Astrocyte of the cerebellum (primary cell): ENCODE results near the gene USP53.
"Not testable (repeated sequence)": the region's sequence is repeated elsewhere in the genome, so short reads cannot be mapped to it uniquely, and the experiment has no call there.

Experiments
- DNase-seq: peaks from one replicate; pipeline ENCODE4 v3.0.0-alpha.2; 2011; ENCODE audit warnings: low read depth
- H3K4me3 ChIP-seq: 2 replicates; pipeline ENCODE4 v1.5.1; 2011; ENCODE audit warnings: mild to moderate bottlenecking, low read depth, low read length, moderate library complexity
- CTCF ChIP-seq: IDR thresholded peaks from 2 replicates; pipeline ENCODE4 v1.5.1; 2012; ENCODE audit warnings: low read length, low read depth, moderate library complexity, mild to moderate bottlenecking; ENCODE audit errors: missing control alignments
- in situ Hi-C: cut with HindIII; loops from 2 replicates; pipeline ENCODE4 v1.10.0; 2017; ENCODE audit warnings: low sequenced_read_pairs

Gene USP53

DNA sequence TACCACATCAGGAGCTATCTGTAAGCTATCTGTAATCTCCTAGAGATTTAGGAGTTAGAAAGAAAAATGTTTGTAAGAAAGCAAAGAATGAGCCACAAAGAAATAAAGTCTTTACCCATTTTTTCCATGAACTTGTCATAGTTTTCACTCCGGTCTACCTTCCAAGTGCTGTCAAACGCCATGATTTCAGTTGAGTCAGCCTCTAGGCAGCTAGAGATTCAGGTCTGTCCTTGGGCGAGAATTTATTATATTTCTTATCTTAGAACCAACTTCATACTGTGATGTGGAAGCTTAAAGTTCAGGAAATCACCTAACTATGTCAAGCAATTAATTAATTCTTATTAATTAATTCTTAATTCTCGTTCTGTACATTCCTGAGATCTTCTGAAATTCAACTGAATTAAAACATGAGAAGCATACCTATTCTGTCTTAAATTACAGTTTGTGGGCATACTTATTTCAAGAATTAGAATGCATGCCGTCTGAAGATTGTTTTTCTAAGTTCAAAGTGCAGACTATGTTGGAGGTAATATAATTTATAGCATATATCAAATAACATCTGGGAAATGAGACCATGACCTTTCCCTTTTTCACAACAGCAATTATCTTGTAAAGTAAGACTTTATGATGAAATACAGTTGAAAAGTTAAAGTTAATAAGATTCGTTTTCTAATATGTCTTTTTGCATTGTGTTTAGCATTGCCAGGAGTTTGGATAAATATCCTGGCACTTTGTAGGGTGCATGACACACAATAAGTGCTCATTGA is 109.6 kb downstream of the USP53 start, which contains the start of gene FABP2:
Gene FABP2 (minus strand): TSS at position 218 of the 767 bp plus-strand sequence. CDS start 36 bp downstream, at position 182.
- in situ Hi-C loops: loop anchor here (10.0 kb wide), 1 partner anchor 733 kb away; no protein-coding TSS in a partner anchor
- no peak for TF ChIP-seq CTCF
- DNase-seq: no peak
- no peak within 1 kb of the TSS for H3K4me3 ChIP-seq

- no peak for DNase-seq
- TF ChIP-seq CTCF: no peak
- in situ Hi-C loops: loop anchor here (10.0 kb wide), 1 partner anchor 726 kb away; no protein-coding TSS in a partner anchor
- H3K4me3 ChIP-seq: no peak overlapping the region
These were observed 116.2 kb downstream of the USP53 start for GRCh38 chr4:119328695-119329094.

GRCh38 chr4:119329835-119330620 is 117.5 kb downstream of the USP53 start:
- no peak for DNase-seq
- TF ChIP-seq CTCF: no peak
- in situ Hi-C loops: loop anchor here (10.0 kb wide), 1 partner anchor 725 kb away; no protein-coding TSS in a partner anchor

GRCh38 chr4:119336332-119336979 is 123.9 kb downstream of the USP53 start:
- in situ Hi-C loops: not testable (repeated sequence)

More at GRCh38 chr4:119329835-119330620, 117.5 kb downstream of the USP53 start:
- H3K4me3 ChIP-seq: no peak overlapping the region

GRCh38 chr4:119337010-119337409 is 124.5 kb downstream of the USP53 start:
- in situ Hi-C loops: no loop called here
- DNase-seq: no peak
- no peak for TF ChIP-seq CTCF
- no peak overlapping the region for H3K4me3 ChIP-seq

More at GRCh38 chr4:119336332-119336979, 123.9 kb downstream of the USP53 start:
- H3K4me3 ChIP-seq, DNase-seq: not testable (repeated sequence)

DNA sequence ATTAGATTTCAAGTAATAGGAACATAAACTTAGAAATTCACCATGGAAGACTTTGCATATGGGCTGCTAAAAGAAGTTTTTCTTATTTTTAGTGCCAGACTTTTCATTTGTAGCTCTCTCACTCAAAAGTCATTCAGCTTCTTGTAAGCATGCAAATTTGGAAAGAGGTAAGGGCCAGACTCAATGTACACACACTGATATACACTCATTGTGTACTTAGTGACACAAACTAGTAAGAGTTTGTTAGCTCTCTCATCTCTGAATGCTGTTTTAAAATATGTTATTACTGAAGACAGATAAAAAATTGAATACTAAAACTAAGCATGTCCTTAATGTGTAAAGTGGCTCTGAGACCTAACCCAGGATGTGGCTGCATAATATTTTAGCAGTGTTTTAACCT is 127.4 kb downstream of the USP53 start:
- in situ Hi-C loops, H3K4me3 ChIP-seq, DNase-seq: not testable (repeated sequence)

GRCh38 chr4:119343293-119343692 is 130.8 kb downstream of the USP53 start:
- DNase-seq, in situ Hi-C loops, H3K4me3 ChIP-seq: not testable (repeated sequence)
